GM18507 (cell line): ENCODE data around the gene UTP4.

Experiments
- DNase-seq: peaks from one replicate; pipeline ENCODE4 v3.0.0; 2011; ENCODE audit warnings: low read depth; ENCODE audit not compliant: insufficient read length; ENCODE audit errors: extremely low spot score
- FAIRE-seq: peaks from 2 replicates; lab custom pipeline; 2011; peaks lifted over from hg19 to GRCh38; lab: Jason Lieb, UNC

The UTP4 gene

DNA sequence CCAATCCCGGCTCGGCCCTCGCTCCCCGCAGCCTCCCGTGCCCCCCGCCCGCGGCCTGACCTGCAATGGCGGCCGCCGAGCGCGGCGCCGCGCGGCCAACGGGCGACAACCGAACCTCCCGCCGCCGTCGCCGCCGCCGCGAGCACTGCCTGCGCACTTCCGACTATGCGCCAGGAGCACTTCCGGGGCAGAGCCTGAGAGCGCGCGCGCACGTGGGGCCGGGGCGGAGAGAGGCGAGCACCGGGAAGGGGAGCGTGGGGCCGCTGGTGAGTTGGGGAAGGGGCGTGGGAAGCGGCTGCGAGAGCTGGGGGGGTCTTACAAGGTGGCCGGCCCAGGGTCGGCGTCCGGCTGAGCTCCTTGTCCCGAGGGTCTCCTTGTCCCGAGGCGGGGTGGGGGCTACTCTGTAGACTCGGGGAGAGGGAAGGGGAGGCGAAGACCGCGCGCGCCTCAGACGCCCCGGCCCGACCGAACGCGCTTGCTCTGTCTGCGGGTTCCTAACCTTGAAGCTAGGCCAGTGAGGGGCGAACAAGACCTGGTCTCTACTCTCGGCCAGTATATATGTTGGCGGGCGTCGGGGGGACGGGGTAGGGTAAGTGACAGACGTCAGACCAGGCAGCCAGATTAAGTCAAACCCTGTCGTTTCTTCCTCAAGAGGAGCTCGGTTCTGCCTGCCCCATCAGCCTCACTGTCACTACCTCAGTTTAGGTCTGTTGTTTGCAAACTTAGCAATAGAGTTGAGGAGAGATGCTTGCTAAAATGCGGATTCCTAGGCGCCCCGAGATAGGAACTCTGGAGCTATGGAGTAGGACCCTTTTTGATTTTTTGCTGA, at the start of gene UTP4, which contains the start of gene CHTF8:
Gene UTP4, plus strand, starts transcription at position 226 of the 829 bp plus-strand sequence. CDS start 811 bp downstream, outside the sequence.
Gene CHTF8, minus strand, starts transcription at position 165 of the 829 bp plus-strand sequence. CDS start 11,130 bp downstream, outside the sequence.
- DNase-seq: peak; percentile 79
- FAIRE-seq: peak; percentile 61

DNA sequence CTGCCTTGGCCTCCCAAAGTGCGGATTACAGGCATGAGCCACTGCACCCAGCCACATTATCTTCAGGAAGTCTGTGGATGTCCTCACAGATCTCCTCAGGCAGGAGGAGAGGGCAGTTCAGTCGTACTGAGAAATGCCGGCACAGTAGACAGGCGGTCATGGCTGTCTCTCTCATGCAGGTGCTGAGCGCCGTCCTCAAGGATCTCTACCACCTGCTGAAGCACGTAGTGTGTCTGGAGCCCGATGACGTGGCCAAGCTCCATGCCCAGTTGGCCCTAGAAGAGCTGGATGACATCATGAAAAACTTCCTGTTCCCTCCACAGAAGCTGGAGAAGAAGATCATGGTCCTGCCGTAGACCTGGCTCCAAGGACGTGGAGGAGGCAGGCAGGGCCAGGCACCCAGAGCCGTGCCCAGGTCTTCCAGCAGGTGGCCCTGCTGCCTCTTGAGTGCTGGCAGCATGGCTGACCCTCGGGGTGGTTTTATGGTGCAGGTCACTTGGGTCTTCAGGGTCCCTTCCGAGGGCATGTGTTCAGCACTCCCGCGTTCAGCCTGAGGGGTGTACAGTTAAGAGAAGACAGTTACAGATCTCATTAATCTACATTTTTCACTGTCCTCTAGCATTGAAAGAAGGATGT, 49.0 kb upstream of the UTP4 start:
- no peak for DNase-seq
- FAIRE-seq: no peak

DNA sequence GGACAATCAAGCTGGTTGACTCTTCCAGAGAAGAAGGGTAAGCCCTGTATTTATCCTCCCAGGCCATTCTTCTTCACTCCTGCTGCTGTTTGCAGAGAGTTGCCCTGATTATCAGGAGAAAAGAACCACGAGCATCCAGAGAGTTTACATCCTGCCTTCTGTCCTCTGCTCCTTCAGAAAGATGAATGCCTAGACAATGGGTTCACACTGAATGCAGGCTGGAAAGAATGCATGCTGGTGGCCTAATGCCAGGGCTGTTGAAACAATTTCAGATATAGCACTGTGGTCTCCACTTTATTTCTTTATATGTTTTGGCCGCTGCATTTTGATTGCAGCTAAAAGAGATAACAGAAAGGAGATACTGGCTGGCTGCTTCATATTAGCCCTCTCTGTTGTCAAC, 48.2 kb upstream of the UTP4 start:
- DNase-seq (no peak), FAIRE-seq (no peak)

DNA sequence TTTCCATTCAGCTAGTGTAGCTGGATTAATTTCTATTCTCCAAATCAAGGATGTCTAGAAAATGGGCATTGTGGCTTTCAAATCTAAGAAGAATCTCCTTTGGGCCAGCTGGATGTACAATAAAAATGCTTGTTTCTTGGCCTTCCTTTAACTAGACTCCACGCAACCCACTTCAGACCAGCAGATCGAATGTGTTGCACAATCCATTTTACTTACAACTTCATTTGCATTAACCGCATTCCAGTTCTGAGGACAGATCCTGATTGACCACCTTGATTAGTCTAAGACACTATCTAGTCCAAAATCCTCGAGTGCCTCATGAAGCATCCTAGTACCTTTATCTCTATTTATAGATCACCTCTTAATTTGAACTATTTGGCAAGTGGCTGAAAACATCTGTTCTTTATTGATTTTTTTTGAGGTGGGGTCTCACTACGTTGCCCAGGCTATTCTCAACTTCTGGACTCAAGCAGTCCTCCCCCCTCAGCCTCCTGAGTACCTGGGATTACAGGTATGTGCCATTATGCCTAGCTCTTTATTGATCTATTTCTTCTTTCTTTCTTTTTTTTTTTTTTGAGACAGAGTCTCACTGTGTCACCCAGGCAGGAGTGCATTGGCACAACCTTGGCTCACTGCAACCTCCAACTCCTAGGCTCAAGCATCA, 47.3 kb upstream of the UTP4 start:
- DNase-seq (no peak), FAIRE-seq (no peak)

DNA sequence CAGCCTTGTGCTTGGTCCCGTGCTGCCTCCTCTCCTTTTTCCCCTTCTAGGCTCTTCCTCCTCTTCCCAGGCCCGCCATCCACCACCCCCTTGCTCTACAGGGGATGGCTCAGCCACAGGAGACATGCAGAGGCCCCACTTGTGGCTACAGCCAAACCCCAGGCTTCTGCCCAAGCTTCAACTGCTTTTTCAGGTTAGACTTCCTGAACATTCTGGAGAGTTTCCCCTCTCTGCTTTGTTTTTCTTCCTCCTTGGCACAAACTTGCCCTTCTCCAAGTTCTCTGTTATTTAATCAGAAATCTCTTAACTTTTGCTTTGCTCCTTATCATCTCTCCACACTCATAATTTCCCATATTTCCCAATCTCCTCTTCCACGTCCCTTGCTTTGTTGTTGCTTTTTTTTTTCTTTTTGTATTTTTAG, 45.3 kb upstream of the UTP4 start:
- no peak for DNase-seq
- no peak for FAIRE-seq

DNA sequence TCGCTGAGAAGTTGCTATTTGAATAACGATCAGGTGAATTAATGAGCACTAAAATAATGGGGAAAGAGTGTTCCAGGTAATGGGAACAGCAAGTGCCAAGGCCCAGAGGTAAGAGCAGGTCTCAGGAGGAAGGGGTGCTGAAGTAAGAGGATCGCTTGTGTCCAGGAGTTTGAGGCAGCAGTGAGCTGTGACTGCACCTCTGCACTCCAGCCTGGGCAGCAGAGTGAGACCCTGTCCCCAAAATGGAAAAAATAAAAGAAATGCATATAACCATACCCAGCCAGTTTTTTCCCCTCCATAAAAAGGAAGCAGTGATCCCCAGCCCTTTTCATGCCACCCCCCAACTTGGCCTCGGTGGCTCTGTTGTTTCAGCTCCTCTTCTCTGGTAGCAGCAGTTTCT, 43.8 kb upstream of the UTP4 start:
- DNase-seq (no peak), FAIRE-seq (no peak)

DNA sequence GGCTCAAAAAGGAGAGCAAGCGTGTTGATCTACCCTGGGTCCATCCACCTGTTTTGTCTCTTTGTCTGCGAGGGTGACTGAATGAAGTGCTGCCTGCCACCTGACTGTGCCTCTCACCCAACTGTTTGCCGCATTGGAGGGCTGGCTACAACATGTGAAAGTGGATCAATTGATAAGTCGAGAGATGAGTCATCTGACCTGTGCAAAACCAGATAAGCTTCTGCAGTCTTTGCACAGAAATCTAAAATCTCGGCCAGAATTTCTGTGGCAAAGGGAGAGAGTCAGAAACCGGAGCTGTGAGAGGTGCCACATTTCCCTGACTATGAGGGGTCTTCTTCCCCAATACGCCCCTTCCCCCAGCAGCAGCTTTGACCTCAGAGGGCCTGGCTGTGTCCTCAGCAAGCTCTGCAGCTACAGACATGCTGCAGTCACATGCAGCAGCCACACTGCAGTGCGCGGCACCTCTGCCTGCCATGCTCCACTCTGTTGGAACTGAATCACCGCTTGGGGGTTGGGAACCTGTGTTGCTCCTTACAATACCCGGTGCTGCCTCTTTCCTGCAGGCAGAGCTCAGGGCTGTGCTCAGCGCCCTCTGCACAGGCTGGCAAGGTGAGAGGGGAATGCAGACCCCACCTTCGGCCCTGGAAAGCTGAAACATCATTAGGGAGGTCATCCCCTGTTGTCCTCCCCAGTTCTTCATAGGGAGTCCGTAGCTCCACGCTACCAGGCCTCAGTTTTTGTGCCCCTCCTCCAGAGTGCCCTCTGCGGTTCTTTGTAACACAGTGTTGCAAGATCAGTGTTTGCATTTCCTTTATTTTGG, 43.1 kb upstream of the UTP4 start:
- DNase-seq (no peak), FAIRE-seq (no peak)

DNA sequence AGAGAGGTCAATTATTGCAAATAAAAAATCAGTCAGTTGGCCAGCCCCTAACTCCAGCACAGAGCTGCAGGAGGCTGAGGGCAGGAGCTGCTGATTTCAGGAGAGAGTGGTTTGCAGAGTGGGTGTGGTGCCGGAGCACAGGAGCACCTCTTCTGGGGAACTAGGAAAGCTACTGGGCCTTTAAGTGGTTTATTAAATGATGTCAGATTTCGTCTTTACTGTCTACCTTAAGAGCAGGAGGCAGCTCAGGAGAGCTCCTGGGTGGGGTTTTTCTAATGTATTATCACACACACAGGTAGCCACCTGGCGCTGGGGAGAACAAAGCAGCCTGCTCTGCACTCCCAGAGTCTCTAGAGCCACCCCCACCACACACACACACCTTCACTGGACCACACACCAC, 38.5 kb upstream of the UTP4 start:
- DNase-seq: no peak
- no peak for FAIRE-seq

DNA sequence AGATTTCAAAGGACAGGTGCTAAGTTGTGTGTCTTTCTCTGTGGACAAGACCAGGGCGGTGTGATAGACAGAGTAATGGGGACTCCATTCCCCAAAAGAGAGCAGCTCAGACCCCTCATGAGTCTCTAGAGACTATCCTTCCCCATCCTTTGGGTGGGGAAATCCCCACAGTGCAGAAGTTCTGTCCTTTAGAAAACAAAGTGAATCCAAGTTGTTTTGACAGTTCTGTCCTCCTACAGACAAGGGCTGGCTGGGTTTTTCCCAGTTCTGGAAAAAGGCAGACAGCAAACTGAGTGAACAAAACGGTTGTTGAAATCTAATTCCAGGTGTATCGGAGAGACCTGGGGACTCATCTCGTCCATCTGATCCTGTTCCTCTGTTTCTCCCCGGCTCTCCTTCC, 37.9 kb upstream of the UTP4 start:
- FAIRE-seq (no peak), DNase-seq (no peak)

DNA sequence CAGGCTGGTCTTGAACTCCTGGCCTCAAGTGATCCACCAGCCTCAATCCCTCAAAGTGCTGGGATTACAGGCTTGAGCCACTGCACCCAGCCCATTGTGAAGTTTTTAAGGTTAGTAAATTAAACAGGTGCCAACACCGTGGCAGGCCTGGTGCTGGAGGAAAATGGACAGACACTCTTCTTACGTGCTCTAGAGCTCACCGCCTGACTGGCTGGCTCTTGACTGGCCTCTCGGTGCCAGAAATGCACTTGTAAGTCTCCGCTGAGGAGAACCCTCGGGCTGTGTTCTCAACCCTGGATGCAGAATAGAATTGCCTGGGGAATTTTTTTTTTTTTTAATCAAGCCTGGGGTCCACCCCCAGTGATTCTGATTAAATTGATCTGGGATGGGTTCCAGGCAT, 37.3 kb upstream of the UTP4 start:
- DNase-seq (no peak), FAIRE-seq (no peak)

DNA sequence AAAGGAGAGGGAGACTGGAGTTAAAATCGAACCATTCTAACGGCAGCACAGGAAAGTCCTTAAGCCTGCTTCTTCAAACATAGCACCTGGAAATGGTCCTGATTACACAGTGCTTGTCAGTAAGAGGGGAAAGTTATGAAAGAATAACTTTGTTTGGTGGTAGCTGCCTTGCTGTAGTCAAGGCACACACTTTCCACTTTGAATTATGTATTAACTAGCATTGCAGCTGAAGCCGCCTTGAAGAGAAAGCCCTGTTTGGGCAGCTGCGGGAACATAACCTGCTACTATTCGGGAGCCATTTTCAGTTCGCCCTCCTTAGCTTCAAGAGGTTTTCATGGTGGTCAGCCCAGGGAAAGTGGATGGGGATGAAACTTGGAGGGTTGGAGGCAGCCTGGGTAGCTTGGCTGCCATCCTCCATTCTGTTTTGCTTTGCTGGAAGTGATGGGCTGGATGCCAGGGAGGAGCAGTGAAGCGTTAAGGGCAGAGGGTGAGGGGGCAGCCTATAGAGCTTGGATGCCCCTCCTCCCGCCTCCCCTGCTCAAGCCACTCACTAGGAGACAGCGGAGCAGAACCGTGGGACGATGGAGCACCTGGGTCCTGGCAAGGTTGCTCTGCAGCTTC, 32.3 kb upstream of the UTP4 start:
- FAIRE-seq (no peak), DNase-seq (no peak)

DNA sequence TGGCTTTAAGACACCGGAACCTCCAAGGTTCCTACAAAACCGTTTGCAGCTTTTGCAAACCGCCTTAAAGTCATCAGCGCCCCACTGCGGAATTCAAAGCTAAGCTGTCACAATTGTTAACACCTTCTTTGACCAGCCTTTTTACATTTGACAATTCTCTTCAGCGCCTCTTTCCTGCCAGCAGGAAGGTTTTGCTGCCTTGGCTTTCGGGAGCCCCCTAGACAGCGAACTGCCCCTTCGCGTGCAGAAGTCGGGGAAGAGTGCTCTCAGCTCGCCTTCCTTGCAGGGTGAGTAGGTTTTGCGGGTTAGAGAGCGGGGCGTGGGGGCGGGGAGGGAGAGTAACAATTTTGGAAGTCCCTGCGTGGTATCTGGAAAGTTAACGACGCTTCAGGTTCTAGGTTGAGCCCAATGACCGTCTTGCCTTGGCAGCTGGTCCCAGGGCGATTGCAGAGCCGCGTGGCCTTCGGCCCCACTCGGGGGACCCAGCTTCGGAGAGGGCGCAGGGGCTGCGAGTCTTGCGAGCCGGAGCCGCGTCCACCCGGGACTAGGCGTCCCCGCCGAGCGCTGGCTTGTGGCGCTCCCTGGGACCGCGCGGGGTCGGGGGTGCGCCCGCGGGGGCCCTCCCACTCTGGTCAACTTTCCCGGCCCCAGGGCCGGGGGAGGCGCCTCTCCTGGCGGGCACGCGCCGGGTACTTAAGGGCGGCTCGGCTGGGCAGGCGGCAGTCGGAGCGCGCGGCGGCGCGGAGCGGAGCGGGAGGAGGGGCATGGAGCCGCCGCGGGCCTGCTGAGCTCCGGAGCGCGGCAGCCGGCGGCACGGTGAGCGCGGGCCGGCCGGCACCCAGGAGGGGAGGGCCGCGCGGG, 26.7 kb upstream of the UTP4 start, which contains the start of gene HAS3:
Gene HAS3, plus strand, starts transcription at position 153 of the 861 bp plus-strand sequence. CDS start 3,743 bp downstream, outside the sequence.
- DNase-seq (no peak), FAIRE-seq (peak; percentile 57)

DNA sequence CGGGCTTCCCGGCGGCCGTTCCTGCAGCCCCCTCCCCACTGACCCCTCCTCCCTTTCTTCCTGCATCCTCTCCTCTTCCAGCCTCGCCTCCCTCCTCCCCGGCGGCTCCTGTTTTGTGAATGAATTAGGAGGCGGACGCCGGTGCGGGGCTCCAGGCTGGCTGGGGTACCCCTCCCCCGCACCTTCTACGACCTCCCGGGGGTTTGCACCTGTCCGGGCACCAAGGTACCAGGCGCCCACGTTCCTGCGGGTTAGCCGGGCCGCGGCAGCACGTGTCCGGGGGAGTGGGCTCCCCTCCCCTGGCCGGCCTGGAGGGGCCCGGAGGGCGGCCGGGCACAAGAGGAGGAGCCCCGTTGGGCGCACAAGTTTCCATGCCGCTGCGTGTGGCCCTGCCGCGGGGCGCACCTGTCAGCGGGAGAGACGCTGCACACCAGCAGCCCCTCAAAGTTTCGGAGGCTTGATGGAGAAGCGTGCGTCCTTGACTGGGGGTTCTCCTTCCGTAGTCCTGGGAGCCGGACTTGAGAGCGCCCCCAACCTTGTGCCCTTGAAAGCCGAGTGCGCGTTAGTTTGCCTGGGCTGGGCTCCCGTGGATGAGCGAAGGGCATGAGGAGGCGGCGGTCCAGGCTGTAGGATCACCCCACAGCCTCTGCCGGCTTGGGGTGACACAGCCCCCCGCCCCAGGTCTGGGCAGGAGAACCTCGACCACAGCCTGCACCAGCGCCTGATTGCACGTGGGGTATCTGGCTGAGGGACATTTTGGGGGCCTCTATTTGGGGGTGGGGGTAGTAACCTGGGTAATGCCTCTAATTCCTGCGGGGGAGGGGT, 25.7 kb upstream of the UTP4 start:
- DNase-seq (no peak), FAIRE-seq (no peak)

DNA sequence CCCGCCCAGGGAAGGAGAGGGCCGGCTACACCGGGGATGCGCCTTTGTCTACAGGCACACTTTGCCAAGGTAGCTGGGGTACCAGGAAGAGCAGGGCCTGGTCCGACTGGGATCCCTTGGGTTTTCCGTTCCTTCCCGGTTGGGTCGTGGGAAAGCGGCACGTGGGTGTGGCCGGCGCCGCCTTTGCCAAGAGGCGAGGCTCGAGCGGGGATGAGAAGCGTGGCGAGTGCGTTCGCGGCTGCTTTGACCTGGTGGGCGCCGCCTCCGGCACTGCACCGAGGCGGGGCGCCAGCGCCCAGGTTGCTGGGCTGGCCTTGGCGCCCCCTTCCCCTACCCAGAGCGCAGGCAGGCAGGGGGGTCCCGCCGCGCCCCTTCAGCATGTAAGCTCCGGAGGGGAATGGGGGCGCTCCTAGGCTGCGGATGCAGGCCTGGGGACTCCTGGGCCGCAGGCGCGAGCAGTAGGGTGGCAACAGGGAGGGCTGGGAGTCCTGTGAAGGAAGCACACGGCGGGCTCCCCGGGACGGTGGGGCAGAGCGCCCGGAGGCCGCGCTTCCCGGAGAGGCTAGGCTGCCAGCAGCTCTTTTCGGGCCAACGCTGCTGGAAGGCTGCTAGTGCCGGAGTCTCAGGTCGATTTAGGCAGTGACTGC, 25.0 kb upstream of the UTP4 start:
- FAIRE-seq (no peak), DNase-seq (no peak)

DNA sequence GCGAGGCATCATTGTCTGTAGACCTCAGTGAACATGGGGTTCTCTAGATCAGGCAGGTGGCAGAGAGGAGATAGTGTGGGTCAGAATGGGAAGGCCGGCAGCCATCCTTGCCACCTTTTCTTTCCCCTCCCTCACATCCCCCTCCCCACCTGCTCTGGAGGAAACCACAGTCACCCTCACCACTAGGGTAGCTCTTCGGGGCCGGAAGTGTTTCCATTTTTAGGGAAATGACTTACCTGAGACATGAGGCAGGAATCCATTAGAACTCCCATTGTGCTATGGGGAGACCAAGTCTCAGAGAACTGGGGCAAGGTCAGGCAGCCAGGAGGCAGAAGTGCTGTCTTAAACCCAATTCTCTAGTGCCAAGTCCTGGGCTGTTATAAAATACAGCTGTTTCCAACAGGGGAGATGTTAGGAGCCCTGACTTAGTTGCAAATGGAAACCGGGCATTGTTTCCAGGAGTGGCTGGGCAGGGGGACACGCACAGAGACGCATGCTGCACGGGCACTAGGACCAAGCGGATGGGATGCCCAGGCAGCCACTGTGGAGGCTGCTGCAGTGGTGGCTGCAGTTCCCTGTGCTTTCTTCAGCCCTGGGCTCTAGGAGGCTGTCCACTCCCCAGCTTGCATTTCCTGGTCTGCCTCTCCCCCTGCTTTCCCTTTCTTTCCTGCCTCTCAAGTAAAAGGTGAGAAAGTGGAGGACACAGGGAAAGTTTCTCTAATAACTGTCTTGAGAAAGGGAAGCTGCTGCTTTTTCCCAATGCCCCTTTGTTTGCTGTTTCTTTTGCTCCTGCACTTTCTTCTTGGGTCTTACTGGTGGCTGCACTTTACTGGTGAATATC, 24.2 kb upstream of the UTP4 start:
- DNase-seq: no peak
- no peak for FAIRE-seq

DNA sequence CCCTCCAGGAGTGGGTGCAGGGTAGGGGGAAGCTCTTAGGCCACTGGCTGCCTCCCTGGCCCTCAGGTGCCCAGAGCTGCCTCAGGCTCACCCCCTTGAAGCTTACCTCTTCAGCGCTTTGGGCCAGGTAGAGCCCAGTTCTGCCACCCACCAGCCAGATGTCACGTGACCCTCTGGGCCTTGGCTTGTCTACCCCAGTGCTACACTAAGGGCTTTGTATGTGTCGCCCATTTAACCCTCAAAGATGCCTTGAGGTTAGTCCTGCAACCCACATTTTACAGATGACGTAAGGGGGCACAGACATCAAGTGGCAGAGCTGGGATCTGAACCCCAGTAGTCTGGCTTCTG, 23.6 kb upstream of the UTP4 start:
- no peak for FAIRE-seq
- no peak for DNase-seq
